NCI-H69 (cell line): ENCODE results near the gene S100A12.

Source experiments
- DNase-seq: peaks from one replicate; lab custom pipeline; 2025; lab: John Stamatoyannopoulos, UW

S100A12 gene

DNA sequence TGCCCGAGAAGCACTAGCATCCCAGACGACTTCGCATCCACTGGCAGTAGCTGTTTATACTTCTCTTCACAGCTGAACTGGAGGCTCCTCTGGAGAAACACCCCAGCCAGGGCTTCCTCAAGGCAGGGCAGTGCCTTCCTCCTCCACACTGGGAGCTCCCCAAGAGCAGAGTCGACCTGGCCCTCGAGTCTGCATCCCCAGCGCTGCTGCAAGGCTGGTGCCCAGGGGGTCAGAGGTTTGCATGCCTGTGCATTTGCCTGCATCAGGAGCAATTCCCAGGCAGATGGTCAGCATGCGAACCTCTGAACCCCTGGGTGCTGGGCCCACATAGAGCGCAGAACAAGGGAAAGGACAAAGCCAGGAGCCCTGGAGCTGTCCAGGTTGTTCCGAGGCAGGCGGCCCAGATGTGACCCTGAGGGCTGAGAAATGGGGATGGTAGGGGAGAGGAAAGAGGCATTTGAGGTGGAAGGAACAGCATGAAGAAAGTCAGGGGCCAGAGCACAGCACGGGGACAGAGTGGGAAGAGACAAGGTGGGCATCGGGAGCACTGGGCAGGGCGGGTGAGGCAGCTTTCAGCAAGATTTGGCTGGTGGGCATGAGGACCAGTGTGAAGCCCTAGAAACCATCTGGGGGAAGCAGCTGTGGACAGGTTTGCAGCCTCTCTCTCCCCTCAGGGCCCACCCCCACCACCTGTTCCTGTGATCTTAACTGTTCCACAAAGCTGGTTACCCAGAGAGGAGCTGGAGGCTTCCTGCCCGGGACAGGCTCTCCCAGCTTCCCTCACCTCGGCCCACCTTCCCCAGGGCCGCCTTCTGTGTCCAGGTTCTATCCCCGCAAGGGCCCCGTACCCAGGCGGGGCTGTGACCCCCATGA is 21.9 kb upstream of the S100A12 start:
- DNase-seq, result peak; percentile 64

DNA sequence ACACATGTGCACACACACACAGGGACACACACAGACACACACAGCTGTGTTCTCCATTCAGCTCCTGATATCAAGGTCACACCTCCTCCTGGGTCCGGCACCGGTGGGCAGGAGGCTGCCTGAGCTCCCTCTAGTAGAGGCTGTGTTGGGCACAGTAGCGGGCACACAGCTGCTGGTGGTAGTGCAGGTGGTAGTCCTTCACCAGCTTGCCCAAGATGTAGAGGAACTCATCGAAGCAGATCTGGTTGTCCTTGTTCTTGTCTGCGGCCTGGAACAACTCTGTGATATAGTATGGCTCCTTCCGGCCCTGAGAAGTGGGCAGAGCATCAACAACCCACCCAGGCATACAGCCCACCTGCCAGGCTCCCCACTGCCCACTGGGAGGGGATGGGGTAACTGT is 21.0 kb upstream of the S100A12 start:
- no peak for DNase-seq

DNA sequence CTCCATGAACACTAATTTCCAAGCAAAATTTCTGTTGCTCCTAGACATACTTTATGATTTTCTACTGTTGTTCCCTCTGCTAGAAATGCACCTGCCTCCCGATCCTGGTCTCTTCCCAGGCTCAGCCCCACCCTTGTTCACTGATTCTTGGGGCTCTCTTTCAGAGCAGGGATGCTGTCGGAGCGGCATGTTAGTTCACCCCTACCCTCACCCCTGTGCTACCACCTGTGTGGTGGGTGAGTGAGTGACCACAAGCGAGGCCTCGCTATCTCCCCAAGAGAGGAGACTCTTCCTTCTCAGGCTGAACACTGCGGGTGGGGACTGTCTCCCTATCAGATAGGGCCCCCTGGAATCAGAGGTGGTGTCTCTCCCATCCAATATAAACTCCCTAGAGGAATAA is 20.4 kb upstream of the S100A12 start:
- no peak for DNase-seq

DNA sequence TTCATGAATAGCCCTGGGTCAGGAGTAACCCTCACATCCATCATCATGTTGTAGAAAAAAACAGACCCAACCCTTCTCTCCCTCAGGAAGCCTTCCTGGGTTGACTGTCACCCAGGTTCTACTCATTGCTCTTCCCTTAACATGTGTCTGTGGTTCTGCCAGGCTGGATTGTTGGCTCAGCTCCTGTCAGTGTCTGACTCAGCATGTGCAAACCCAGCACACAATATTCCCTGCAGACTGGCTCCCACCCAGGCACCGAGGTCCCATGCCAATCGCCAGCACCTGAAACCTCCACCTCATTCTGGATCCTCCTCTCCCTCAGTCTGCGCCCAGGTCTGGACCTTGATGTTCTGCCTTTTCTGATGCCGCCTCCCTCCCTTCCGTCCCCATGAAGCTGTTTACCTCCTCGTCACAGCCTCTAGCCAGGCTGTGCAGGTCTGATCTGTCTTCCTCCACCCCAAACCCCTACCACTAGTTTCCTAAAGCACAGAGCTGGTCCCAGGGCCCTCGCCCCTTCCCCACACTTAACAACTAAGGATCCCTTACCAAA is 19.8 kb upstream of the S100A12 start:
- no peak for DNase-seq

DNA sequence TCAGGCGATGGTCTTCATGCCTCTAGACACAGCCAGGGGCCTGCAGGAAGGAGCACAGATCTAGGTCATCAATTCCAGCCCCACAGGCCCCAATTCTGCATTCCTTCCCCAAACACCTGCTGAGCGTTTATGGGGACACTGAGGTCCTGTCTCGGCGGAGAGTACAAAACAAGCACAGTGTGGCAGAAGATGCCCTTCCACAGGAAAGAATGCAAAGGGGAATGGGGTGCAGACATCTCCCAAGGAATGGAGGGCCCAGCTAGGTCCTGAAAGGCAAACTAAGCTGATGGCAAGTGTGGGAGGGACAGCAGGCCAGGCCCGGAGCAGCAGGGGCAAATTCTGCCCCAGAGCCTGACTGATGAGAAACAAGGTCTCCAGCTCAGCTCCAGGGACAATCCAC is 19.0 kb upstream of the S100A12 start:
- DNase-seq, result no peak

DNA sequence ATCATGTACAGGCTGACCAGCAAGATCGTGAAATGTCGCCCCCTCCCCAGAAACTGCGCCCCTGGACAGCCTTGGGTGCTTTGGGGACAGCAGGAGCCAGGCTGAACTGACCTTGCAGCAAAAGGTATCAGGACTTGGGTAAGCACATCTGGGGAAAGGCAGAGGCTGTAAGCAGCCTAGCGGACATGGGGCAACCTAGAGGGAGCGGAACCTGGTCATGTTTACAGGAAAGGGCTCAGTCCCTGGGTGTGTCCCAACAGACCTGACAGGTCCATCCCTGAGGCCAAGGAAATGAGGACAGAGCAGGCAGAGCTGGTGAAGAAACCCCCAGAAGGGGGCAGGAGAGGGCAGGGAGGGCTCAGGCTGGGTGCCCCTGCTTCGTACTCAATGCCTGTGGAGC is 18.5 kb upstream of the S100A12 start:
- peak; percentile 48 for DNase-seq

DNA sequence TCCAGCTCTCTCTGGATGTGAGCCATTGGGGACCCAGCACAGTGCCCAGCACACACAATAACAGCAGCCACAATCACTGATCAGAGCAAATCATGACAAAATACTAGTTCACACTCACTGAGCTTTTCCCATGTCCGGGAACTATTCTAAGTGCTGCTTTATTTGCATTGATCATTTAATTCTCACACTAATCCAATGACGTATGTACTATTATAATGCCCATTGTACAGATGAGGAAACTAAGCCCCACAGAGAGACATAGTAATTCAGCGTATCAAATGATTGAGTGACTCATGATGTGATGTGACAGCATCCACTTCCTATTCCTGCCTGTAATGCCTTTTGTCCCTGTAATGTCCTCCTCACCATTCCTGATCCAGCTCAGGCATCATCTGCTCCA is 17.4 kb upstream of the S100A12 start:
- DNase-seq, result no peak

DNA sequence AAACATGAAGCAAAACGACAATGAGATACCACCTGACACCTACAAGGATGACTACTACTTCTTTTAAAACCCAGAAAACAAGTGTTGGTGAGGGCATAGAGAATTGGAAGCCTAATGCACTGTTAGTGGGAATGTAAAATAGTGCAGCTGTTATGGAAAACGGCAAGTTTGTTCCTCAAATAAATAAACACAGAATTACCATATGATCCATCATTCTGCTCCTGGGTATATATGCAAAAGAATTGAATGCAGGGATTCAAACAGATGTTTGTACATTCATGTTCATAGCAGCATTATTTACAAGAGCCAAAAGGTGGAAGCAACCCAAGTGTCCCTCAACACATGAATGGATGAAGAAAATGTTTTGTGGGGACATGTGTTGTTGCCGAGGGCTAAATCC is 16.8 kb upstream of the S100A12 start:
- no peak for DNase-seq

DNA sequence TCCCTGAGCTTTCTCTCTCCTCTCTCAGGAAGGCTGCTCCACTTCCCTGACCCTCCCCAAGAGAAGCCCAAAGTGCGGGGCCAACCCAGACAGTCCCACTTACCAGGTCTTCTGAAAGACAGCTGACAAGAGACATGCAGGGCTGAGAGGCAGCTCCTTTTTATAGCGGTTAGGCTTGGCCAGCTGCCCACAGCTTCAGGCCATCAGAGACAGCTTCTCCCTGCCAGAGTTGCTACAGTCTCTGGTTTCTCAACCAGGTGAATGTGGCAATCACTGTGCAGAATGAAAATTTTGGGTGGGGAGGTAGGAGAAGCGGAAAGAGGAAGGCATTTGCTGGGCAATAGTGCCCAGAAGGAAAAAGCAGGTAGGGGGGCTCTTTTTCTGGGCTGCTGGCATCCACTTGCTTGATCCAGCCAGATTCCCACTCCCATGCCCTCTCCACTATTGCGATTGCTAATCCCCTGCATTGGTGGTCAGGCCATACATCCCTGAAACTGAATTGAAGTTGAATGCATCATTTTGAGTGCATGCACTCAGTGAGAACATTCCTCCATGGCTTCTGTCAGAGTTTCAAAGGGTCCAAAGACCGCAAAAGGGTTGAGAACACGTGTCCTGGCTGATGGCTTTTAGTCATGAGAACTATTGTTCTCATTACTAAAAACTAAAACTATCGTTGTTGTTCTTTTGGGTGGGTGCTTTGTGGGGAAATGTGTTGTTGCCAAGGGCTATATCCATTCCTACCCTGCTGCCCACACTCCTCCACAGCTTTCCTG is 15.7 kb upstream of the S100A12 start, which contains the start of gene S100A8:
Gene S100A8 (minus strand): TSS at position 136 of the 773 bp plus-strand sequence. CDS start 538 bp downstream, outside the sequence.
- peak; percentile 71 for DNase-seq

DNA sequence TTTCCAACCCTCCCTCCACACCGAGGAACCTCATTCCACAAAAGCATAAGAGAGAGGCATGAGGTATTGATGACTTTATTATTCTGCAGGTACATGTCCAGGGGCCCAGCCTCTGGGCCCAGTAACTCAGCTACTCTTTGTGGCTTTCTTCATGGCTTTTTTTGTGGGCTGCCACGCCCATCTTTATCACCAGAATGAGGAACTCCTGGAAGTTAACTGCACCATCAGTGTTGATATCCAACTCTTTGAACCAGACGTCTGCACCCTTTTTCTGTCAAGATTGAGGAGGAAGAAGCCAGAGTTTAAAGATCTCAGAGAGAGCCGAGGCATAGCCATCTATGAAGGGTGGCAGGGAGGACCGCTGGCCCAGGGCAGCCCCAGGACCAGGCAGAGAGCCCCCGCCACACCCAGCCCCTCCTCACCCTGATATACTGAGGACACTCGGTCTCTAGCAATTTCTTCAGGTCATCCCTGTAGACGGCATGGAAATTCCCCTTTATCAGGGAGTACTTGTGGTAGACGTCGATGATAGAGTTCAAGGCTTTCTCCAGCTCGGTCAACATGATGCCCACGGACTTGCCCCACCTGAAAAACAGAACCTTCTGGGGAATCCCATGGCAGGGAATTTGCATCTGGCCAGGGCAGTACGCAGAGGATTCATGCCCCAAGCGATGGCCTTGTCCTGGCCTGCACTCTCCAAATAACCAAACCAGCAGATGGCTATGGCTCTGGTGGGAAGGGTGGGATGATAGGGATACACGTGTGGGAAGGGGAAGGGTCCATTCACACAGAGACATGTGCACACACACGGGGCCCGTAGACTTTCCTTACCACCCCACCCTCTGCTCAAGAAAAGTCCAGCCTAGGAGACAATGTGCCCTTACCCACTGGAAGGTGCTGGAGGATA is 14.8 kb upstream of the S100A12 start:
- DNase-seq, result no peak

DNA sequence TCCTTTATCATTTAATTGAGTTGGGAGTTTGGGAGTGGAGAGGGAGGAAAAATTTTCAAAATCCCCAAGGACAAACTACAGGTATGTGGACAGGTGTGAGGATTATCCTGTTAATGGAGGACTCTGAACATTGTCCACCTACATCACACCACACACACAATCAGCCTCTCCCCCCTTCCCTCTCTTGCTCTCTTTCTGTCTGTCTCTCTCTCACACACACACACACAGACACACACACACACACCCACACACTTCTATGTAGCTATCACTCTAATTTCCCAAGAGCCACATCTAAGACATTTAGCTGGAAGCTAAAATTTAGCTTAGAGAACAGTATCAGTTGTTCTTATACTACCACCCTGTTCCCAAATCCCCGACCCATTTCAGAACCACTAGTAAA is 14.0 kb upstream of the S100A12 start:
- no peak for DNase-seq

DNA sequence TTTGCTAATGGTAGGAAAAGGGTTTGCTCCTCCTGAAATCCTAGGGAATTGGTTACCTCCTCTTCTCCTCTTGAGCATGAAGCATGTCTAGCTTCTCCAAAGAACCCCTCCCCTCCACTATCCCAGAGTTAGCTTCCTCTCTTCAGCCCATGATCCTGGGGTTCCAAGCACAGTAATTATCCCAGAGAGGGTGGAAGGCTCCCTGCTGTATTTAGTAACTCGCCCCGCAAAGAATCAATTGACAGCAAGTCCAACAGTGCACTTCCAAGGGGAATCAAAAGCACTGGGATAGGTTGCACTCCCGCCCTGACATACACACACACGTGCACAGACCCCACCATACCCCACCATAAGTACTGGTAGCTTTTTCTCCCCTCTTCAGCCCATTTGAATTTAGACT is 12.4 kb upstream of the S100A12 start:
- no peak for DNase-seq

DNA sequence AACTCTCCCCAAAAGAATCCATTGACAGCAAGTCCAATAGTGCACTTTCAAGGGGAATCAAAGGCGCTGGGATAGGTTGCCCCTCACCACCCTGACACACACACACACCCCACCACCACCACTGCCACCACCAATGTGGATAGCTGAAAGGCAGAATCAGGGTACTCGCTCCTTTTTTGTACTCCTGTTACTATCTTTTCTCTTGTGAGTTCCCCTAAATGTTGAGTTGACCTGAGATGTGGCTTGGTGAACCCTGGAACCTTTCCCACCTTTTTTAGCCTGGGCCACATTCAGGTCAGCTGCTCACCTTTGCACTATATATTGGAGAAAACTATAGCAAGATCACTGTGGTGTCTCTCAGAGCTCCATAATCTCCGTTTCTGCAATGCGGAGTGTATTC is 11.6 kb upstream of the S100A12 start:
- DNase-seq, result no peak

DNA sequence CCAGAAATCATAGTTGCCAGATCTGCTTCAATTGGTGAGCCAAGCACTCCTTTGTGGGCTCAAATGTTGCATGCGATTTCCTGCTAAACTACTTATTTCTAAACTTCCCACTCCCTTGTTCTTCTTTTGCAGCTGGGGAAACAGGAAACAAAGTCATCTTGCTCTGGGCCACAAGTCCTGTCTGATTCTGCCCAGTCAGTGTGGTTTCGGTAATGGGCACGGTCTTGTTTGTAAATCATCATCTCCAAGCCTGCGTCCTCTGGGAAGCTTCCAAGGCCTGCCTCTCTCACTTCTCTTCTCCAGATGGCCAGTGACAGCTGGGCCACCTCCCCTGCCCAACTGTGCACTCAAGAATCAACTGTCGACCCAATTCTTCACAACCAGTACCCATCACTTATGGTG is 11.1 kb upstream of the S100A12 start:
- DNase-seq, result no peak

DNA sequence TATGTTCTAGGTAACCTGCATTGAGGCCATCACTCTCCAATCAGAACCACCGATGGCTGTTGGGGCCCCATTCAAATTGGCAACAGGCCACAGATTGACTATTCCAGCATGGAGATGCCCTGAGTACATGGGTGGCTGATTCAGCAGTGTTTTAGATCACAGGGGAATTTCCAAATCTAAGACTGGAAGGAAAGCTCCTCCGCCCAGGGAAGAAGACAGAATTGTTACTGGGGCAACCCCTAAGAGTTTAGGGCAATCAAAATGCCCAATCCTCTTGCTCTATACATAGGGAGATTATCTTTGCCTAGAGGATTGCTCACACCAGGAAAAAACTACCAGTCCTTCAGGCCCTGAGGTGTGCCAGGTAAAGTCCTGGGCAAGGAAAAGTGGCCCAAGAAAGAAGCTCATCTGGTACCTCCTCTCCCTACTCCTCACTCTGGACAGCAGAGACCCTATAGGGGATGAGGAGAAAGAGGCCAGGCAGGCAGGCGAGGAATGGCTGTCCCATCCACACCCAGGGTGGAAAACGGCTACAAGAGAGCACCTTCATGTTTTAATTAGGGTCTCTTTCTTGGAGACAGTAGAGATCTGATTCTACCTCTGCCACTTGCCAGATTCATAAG is 9.6 kb upstream of the S100A12 start:
- DNase-seq, result no peak

DNA sequence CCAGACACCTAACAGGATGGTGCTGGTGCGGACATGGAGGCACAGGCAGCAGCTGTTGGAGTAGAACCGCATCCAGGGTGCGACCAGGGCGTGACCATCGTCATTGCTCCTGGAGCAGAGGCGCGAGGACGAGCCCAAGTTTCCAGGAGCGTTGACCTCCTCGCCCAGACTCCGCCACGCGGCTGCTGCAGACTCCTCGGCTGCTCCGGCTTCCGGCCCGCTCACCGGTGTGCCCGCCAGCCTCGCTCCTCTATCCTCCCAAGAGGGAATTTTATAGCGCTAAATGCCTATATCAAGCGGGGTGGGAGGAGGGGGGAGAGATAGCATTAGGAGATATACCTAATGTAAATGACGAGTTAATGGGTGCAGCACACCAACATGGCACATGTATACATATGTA is 5.3 kb upstream of the S100A12 start:
- DNase-seq, result no peak

DNA sequence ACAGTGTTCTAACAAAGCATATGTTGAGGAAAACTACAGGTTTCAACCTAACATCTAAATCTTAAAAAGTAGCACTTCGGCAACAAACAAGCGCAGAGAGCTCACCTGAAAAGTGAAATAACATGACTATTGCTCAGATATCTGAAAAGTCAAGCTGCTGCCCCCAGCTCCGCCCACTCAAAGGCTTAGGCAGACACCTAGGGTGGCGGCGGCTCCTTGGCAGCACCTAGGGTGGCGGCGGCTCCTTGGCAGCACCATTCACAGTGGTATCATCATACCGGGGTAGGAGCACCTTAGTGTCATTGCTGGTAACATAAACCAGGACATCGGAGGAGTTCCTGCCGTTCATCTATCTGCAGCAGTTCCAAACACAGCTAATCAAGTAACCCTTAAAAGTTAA is 4.2 kb upstream of the S100A12 start:
- DNase-seq, result no peak

DNA sequence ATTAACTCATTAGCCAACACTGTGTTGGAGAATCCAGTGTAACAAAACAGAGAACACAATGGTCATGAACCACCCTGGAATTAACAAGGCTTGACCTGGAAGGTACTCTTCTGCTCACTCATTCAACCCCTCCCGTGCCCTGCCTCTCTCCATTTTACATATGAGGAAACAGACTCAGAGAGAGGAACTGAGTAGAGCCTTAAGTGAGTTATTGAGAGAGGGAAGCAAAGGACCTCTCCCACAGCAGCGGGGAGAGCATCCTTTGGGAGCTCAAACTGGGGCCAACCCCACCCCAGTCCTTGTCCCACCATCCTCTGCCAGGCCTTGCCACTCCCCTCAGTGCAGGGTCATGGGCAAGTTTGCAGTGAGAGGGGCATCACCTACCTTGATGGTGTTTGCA is 1.4 kb downstream of the S100A12 start:
- no peak for DNase-seq

DNA sequence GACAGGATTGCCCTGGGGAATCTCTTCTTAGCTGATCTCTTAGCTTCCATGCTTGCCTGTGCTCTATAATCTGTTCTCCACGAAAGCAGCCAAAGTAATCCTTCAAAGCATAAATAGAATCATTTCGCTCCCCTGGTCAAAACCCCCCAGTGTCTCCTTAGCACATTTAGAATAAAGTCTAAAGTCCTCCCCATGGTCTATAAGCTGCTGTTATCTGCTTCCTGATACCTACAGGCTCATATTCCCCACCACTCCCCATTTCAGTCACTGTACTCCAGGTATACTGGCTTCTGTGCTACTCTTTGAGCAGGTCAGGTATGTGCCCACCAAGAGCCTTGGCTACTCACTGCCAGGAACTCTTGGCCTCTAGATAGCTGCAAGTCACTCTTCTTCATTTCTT is 2.9 kb downstream of the S100A12 start:
- no peak for DNase-seq

DNA sequence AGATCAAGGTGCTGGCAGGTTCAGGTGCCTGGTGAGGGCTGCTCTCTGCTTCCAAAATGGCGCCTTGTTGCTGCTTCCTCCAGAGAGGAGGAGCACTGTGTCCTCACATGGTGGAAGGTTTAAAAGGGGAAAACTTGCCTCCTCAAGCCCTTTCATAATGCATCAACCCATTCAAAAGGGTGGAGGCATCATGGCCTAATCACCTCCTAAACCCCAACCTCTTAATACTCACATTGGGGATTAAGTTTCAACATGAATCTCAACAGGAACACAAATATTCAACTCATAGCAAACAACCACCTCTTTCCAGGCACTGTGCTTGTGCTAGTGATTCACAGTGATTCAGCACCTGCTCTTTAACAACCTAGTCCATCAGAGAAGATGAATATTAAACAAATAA is 4.2 kb downstream of the S100A12 start:
- no peak for DNase-seq

DNA sequence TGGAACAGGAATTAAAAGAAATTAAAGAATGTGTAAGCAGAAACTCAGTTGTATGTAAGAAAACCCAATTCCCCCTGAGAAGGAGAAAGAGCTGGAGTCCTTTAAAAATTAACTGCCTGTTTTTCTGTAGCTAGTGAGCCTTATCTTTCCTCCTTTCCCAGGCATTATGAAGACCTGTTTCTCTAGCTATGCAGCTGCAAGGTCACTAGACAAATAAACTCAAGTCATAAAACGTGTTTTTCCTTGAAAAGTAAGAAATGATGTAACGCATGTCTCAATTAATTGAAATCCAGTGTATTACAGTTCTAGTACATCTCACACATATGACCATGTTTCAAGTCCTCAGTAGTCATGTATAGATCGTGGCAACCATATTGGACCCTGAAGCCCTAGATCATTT is 5.3 kb downstream of the S100A12 start:
- DNase-seq, result no peak

DNA sequence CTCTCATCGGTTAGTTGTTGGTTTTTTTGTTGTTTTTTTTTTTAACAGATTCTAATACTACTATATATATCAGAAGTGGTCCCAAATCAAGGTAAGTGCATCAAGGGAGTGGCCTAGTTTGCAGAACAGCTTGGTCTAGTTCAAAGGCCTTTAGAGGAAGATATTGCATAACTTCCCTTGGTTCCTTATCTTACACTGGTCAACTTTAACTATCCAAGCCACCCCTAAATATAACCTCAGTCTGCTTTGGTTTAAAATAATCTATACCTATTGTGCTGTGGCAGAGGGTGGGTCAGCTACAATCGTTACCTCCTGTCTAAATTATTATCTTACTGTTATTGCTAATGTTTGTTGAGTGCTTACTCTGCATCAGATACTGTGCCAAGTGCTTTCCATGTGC is 6.9 kb downstream of the S100A12 start:
- DNase-seq, result no peak
